Smooth muscle cell (in vitro differentiated cells): ENCODE results near the gene KLK6. TPM values are rescaled to one million over a fixed set of nuclear protein-coding genes. Genes with fewer than 3 reads are reported as not detected.

Source experiments
- DNase-seq: peaks from one replicate; lab custom pipeline; 2025; ENCODE audit not compliant: unreplicated experiment; lab: John Stamatoyannopoulos, UW
- H2AFZ ChIP-seq: fragments of 200-600 bp; sonication (generic); 2 replicates; pipeline ENCODE4 v1.6.0; 2016; ENCODE audit warnings: antibody characterized with exemption, low read depth, mild to moderate bottlenecking
- H3F3A ChIP-seq: fragments of 200-600 bp; sonication (generic); 2 replicates; pipeline ENCODE4 v1.6.0; 2017; ENCODE audit warnings: antibody characterized with exemption, low read depth
- H3K27ac ChIP-seq: fragments of 200-600 bp; sonication (generic); 2 replicates; pipeline ENCODE4 v1.5.1; 2016; ENCODE audit warnings: low read depth, mild to moderate bottlenecking
- H3K27me3 ChIP-seq: fragments of 200-600 bp; sonication (generic); 2 replicates; pipeline ENCODE4 v1.6.1; 2016; ENCODE audit warnings: low read depth, mild to moderate bottlenecking
- H3K36me3 ChIP-seq: fragments of 200-600 bp; sonication (generic); 2 replicates; pipeline ENCODE4 v1.5.1; 2016; ENCODE audit warnings: low read depth
- H3K4me1 ChIP-seq: fragments of 200-600 bp; sonication (generic); 2 replicates; pipeline ENCODE4 v1.5.1; 2016; ENCODE audit warnings: low read depth
- H3K4me2 ChIP-seq: fragments of 200-600 bp; sonication (generic); 2 replicates; pipeline ENCODE4 v1.6.0; 2016; ENCODE audit warnings: mild to moderate bottlenecking
- H3K4me3 ChIP-seq: fragments of 200-600 bp; sonication (generic); 2 replicates; pipeline ENCODE4 v1.5.1; 2016; ENCODE audit warnings: mild to moderate bottlenecking
- H3K79me2 ChIP-seq: fragments of 200-600 bp; sonication (generic); 2 replicates; pipeline ENCODE4 v1.6.0; 2016; ENCODE audit warnings: low read depth, mild to moderate bottlenecking
- H3K9ac ChIP-seq: fragments of 200-600 bp; sonication (generic); 2 replicates; pipeline ENCODE4 v1.6.0; 2016; ENCODE audit warnings: low read depth
- H3K9me3 ChIP-seq: fragments of 200-600 bp; sonication (generic); replicated peaks from 2 replicates; pipeline ENCODE4 v1.5.1; 2016; ENCODE audit warnings: low read depth
- H4K20me1 ChIP-seq: fragments of 200-600 bp; sonication (generic); 2 replicates; pipeline ENCODE4 v1.6.0; 2016; ENCODE audit warnings: low read depth
- WGBS: methylation state at CpG from one replicate; pipeline ENCODE4 v1.1.7; 2016; ENCODE audit warnings: low lambda C conversion rate; 5-methylcytosine and 5-hydroxymethylcytosine counted together
- polyA plus RNA-seq: library from polyadenylated mRNA; unstranded; fragments of >200 nt; fragmentation: Nextera tagmentation; extraction: Ambion mirVana; gene quantifications from 2 replicates; pipeline ENCODE4 v1.2.1, GENCODE V29; 2016
- total RNA-seq: library from RNA; depleted of rRNA; stranded (reverse); fragments of >200 nt; gene quantifications from 2 replicates; pipeline ENCODE4 v1.2.3, GENCODE V29; 2014
- TF ChIP-seq, protein P1 (sequence below): fragments of 200-600 bp; sonication (generic); IDR thresholded peaks from 2 replicates; pipeline ENCODE4 v1.5.1; 2017; ENCODE audit warnings: borderline replicate concordance, mild to moderate bottlenecking, antibody characterized with exemption; ENCODE audit not compliant: insufficient read depth, poor library complexity, severe bottlenecking

KLK6 gene
- total and polyA plus RNA-seq, 2 experiments from 2014 or later: 7.1 to 20.7 TPM

GRCh38 chr19:50947123-50947522, 22.3 kb downstream of the KLK6 start:
- H3F3A ChIP-seq: no peaks in the 10 kb centered on the region
- WGBS: 81% methylated on average over 4 of the region's 4 CpGs
- H3K9ac ChIP-seq: no peak overlapping the region
- no peaks in the 10 kb centered on the region for H3K4me1 ChIP-seq
- H3K36me3 ChIP-seq: no peaks in the 10 kb centered on the region
- H3K9me3 ChIP-seq: no peaks in the 10 kb centered on the region
- TF ChIP-seq, protein P1, sequence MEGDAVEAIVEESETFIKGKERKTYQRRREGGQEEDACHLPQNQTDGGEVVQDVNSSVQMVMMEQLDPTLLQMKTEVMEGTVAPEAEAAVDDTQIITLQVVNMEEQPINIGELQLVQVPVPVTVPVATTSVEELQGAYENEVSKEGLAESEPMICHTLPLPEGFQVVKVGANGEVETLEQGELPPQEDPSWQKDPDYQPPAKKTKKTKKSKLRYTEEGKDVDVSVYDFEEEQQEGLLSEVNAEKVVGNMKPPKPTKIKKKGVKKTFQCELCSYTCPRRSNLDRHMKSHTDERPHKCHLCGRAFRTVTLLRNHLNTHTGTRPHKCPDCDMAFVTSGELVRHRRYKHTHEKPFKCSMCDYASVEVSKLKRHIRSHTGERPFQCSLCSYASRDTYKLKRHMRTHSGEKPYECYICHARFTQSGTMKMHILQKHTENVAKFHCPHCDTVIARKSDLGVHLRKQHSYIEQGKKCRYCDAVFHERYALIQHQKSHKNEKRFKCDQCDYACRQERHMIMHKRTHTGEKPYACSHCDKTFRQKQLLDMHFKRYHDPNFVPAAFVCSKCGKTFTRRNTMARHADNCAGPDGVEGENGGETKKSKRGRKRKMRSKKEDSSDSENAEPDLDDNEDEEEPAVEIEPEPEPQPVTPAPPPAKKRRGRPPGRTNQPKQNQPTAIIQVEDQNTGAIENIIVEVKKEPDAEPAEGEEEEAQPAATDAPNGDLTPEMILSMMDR: no peak
- no peaks in the 10 kb centered on the region for H3K27me3 ChIP-seq
- no peak overlapping the region for H3K4me3 ChIP-seq
- DNase-seq: no peak
- no peaks in the 10 kb centered on the region for H3K79me2 ChIP-seq
- no peak overlapping the region for H3K4me2 ChIP-seq
- H2AFZ ChIP-seq: no peak overlapping the region
- H3K27ac ChIP-seq: no peak overlapping the region
- H4K20me1 ChIP-seq: no peaks in the 10 kb centered on the region

GRCh38 chr19:50944795-50945194, 24.6 kb downstream of the KLK6 start:
- H3K27ac ChIP-seq: no peak overlapping the region
- H3K27me3 ChIP-seq: no peaks in the 10 kb centered on the region
- WGBS: 75% methylated on average over 4 of the region's 4 CpGs
- no peaks in the 10 kb centered on the region for H4K20me1 ChIP-seq
- H3K79me2 ChIP-seq: no peaks in the 10 kb centered on the region
- DNase-seq: no peak
- no peak overlapping the region for H2AFZ ChIP-seq
- H3F3A ChIP-seq: no peaks in the 10 kb centered on the region
- H3K4me1 ChIP-seq: no peaks in the 10 kb centered on the region
- no peak overlapping the region for H3K4me3 ChIP-seq
- TF ChIP-seq, protein P1: no peak
- no peaks in the 10 kb centered on the region for H3K9me3 ChIP-seq
- H3K36me3 ChIP-seq: no peaks in the 10 kb centered on the region
- H3K9ac ChIP-seq: no peak overlapping the region
- H3K4me2 ChIP-seq: no peak overlapping the region

- Histone ChIP-seq H3K79me2 (no peaks in the 10 kb centered on the region), H3K4me2 (no peak overlapping the region), H3K9me3 (no peaks in the 10 kb centered on the region), H3K27ac (no peak overlapping the region), H3K4me1 (no peaks in the 10 kb centered on the region), H3K4me3 (no peak overlapping the region), H4K20me1 (no peaks in the 10 kb centered on the region), H3F3A (no peaks in the 10 kb centered on the region), H3K27me3 (no peaks in the 10 kb centered on the region), H3K9ac (no peak overlapping the region), H3K36me3 (no peaks in the 10 kb centered on the region), H2AFZ (no peak overlapping the region)
- DNase-seq: no peak
- WGBS: 92% methylated on average over 10 of the region's 10 CpGs
- TF ChIP-seq, protein P1: no peak
These were observed 26.1 kb downstream of the KLK6 start for GRCh38 chr19:50943074-50943828.

DNA sequence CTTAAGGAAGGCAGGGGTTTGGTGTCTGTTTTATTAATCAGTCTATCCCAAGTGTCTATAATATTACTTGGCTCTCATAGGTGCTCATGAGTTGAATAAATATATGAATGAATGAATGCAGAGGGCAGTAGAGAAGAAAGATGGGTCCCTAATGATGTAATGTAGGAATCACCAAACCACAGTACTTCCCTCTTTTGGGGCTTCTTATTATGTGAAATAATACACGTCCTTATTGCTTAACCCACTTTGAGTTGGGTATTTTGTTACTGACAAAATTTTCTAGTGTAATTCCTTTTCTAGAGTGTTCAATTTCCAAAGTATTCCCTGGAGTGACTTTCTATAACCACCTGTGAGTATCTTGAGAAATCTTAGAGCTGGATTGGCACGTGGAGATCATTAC, 29.8 kb downstream of the KLK6 start:
- H3K27ac ChIP-seq: no peak overlapping the region
- no peaks in the 10 kb centered on the region for H4K20me1 ChIP-seq
- H3K79me2 ChIP-seq: no peaks in the 10 kb centered on the region
- no peaks in the 10 kb centered on the region for H3K36me3 ChIP-seq
- TF ChIP-seq, protein P1: no peak
- H3F3A ChIP-seq: no peaks in the 10 kb centered on the region
- no peaks in the 10 kb centered on the region for H3K27me3 ChIP-seq
- H3K4me2 ChIP-seq: no peak overlapping the region
- no peak overlapping the region for H2AFZ ChIP-seq
- no peak overlapping the region for H3K4me3 ChIP-seq
- H3K4me1 ChIP-seq: no peaks in the 10 kb centered on the region
- WGBS: 75% methylated on average over 2 of the region's 2 CpGs
- no peaks in the 10 kb centered on the region for H3K9me3 ChIP-seq
- H3K9ac ChIP-seq: no peak overlapping the region
- DNase-seq: no peak
